ENCODE results near the gene SFXN5. TPM values are rescaled to one million over a fixed set of nuclear protein-coding genes. Genes with fewer than 3 reads are reported as not detected.

The SFXN5 gene
- total RNA-seq, 1 experiment from 2014 or later = 13.8 TPM

GRCh38 chr2:73082523-73083410, 11.3 kb upstream of the SFXN5 start:
- in situ Hi-C loops (cut with HindIII; ENCODE audit: low pct_unique_long_range_greater_than_20kb, low sequenced_read_pairs) = no loop called here
- DNase-seq (ENCODE audit: low read depth) = no peak

GRCh38 chr2:73081181-73081671, 9.7 kb upstream of the SFXN5 start:
- in situ Hi-C loops (cut with HindIII; ENCODE audit: low pct_unique_long_range_greater_than_20kb, low sequenced_read_pairs) = no loop called here
- no peak for DNase-seq (ENCODE audit: low read depth)

- in situ Hi-C loops (cut with HindIII; ENCODE audit: low pct_unique_long_range_greater_than_20kb, low sequenced_read_pairs) = no loop called here
- no peak for DNase-seq (ENCODE audit: low read depth)
Measured at GRCh38 chr2:73080321-73081131, 9.0 kb upstream of the SFXN5 start.

- in situ Hi-C loops (cut with HindIII; ENCODE audit: low pct_unique_long_range_greater_than_20kb, low sequenced_read_pairs) = no loop called here
- no peak for DNase-seq (ENCODE audit: low read depth)
Measured at GRCh38 chr2:73079636-73080035, 8.1 kb upstream of the SFXN5 start.

- no peak for DNase-seq (ENCODE audit: low read depth)
- in situ Hi-C loops (cut with HindIII; ENCODE audit: low pct_unique_long_range_greater_than_20kb, low sequenced_read_pairs) = no loop called here
Measured at GRCh38 chr2:73078457-73079411, 7.2 kb upstream of the SFXN5 start.

- DNase-seq (ENCODE audit: low read depth) = peak; percentile 52
- in situ Hi-C loops (cut with HindIII; ENCODE audit: low pct_unique_long_range_greater_than_20kb, low sequenced_read_pairs) = no loop called here
Measured at GRCh38 chr2:73077424-73077795, 5.9 kb upstream of the SFXN5 start.

GRCh38 chr2:73076701-73077423, 5.3 kb upstream of the SFXN5 start:
- no peak for DNase-seq (ENCODE audit: low read depth)
- in situ Hi-C loops (cut with HindIII; ENCODE audit: low pct_unique_long_range_greater_than_20kb, low sequenced_read_pairs) = no loop called here

- in situ Hi-C loops (cut with HindIII; ENCODE audit: low pct_unique_long_range_greater_than_20kb, low sequenced_read_pairs) = no loop called here
- no peak for DNase-seq (ENCODE audit: low read depth)
Measured at GRCh38 chr2:73075477-73076373, 4.2 kb upstream of the SFXN5 start.

GRCh38 chr2:73074110-73075069, 2.9 kb upstream of the SFXN5 start:
- no peak for DNase-seq (ENCODE audit: low read depth)
- in situ Hi-C loops (cut with HindIII; ENCODE audit: low pct_unique_long_range_greater_than_20kb, low sequenced_read_pairs) = no loop called here

GRCh38 chr2:73072416-73072815, 904 bp upstream of the SFXN5 start:
- DNase-seq (ENCODE audit: low read depth) = no peak
- in situ Hi-C loops (cut with HindIII; ENCODE audit: low pct_unique_long_range_greater_than_20kb, low sequenced_read_pairs) = no loop called here

- DNase-seq (ENCODE audit: low read depth) = no peak
- in situ Hi-C loops (cut with HindIII; ENCODE audit: low pct_unique_long_range_greater_than_20kb, low sequenced_read_pairs) = no loop called here
Measured at GRCh38 chr2:73072129-73072395, 550 bp upstream of the SFXN5 start.

GRCh38 chr2:73070643-73071359, 711 bp downstream of the SFXN5 start:
- in situ Hi-C loops (cut with HindIII; ENCODE audit: low pct_unique_long_range_greater_than_20kb, low sequenced_read_pairs) = no loop called here
- no peak for DNase-seq (ENCODE audit: low read depth)

- DNase-seq (ENCODE audit: low read depth) = no peak
- in situ Hi-C loops (cut with HindIII; ENCODE audit: low pct_unique_long_range_greater_than_20kb, low sequenced_read_pairs) = no loop called here
Measured at GRCh38 chr2:73069855-73070642, 1.5 kb downstream of the SFXN5 start.

- in situ Hi-C loops (cut with HindIII; ENCODE audit: low pct_unique_long_range_greater_than_20kb, low sequenced_read_pairs) = no loop called here
- no peak for DNase-seq (ENCODE audit: low read depth)
Measured at GRCh38 chr2:73069041-73069854, 2.3 kb downstream of the SFXN5 start.

Measured in Caki2 (cell line).